GM12878 (cell line): Measurements from ENCODE around the gene MSH5. TPM values are rescaled to one million over a fixed set of nuclear protein-coding genes. Genes with fewer than 3 reads are reported as not detected.

ENCODE experiments used
- ATAC-seq: fragments of 200-7000 bp; cut with Tn5 transposase; 3 replicates; pipeline ENCODE4 v1.9.1; 2020; ENCODE audit warnings: mild to moderate bottlenecking, moderate library complexity
- BruUV-seq: library from RNA; stranded (reverse); fragments of 400-500 nt; replicated peaks from 2 replicates; lab custom pipeline; 2021; lab: Mats Ljungman, UMichigan
- CTCF ChIA-PET: fragments of 300-600 bp; sonication (Branson Sonifier 250); formaldehyde crosslinking; extraction: SDS; loops from one replicate; lab custom pipeline; 2021; ENCODE audit warnings: inconsistent platforms; lab: Yijun Ruan, JAX
- POLR2A ChIA-PET: fragments of 350-600 bp; formaldehyde crosslinking; extraction: SDS; loops from one replicate; lab custom pipeline; 2021; ENCODE audit warnings: inconsistent platforms; lab: Charles Lee
- RAD21 ChIA-PET: fragments of 300-600 bp; sonication (Branson Sonifier 250); formaldehyde crosslinking; loops from one replicate; lab custom pipeline; 2023; ENCODE audit warnings: antibody characterized with exemption; ENCODE audit not compliant: unreplicated experiment; lab: Charles Lee
- SMC1A ChIA-PET: fragments of 300-600 bp; sonication (Branson Sonifier 250); formaldehyde crosslinking; loops from one replicate; lab custom pipeline; 2023; ENCODE audit not compliant: unreplicated experiment, uncharacterized antibody; lab: Charles Lee
- DNase-seq: peaks from one replicate; pipeline ENCODE4 v3.0.0-alpha.2; 2011; ENCODE audit warnings: low read depth, low spot score
- FAIRE-seq: peaks from 3 replicates; lab custom pipeline; 2011; peaks lifted over from hg19 to GRCh38; lab: Jason Lieb, UNC
- H2AFZ ChIP-seq: 2 replicates; pipeline ENCODE4 v1.6.0; 2011; ENCODE audit warnings: low read depth, low read length, control low read depth; ENCODE audit not compliant: control insufficient read depth
- H3K27ac ChIP-seq: 2 replicates; pipeline ENCODE4 v1.5.1; 2011; ENCODE audit warnings: control low read depth; ENCODE audit not compliant: control insufficient read depth, insufficient read depth
- H3K27me3 ChIP-seq, 2 experiments: replicated peaks in 1 of 2; 2 replicates each; pipeline versions ENCODE4 v1.6.0 to v1.6.1; 2011; ENCODE audit warnings: low read length in 1 of 2; ENCODE audit not compliant: control insufficient read depth in 2 of 2, insufficient read depth in 2 of 2
- H3K36me3 ChIP-seq, 2 experiments: 2 replicates each; pipeline ENCODE4 v1.5.1; 2011; ENCODE audit warnings: low read length in 1 of 2; ENCODE audit not compliant: control insufficient read depth in 2 of 2, insufficient read depth in 2 of 2
- H3K4me1 ChIP-seq: 2 replicates; pipeline ENCODE4 v1.6.1; 2011; ENCODE audit warnings: mild to moderate bottlenecking, low read length, moderate library complexity, mixed read lengths; ENCODE audit not compliant: control insufficient read depth, insufficient read depth
- H3K4me2 ChIP-seq: 2 replicates; pipeline ENCODE4 v1.6.0; 2011; ENCODE audit warnings: control low read depth; ENCODE audit not compliant: control insufficient read depth, insufficient read depth
- H3K4me3 ChIP-seq: fragments of 200-600 bp; sonication (generic); 2 replicates; pipeline ENCODE4 v1.5.1; 2016
- H3K79me2 ChIP-seq: 2 replicates; pipeline ENCODE4 v1.6.0; 2011; ENCODE audit warnings: low read length; ENCODE audit not compliant: control insufficient read depth, insufficient read depth
- H3K9ac ChIP-seq: 2 replicates; pipeline ENCODE4 v1.8.0; 2011; ENCODE audit warnings: low read length, control low read depth, mixed read lengths; ENCODE audit not compliant: control insufficient read depth, insufficient read depth
- H3K9me3 ChIP-seq: replicated peaks from 3 replicates; pipeline ENCODE4 v1.5.1; 2011; ENCODE audit warnings: mild to moderate bottlenecking, low read length; ENCODE audit not compliant: control insufficient read depth, insufficient read depth
- H4K20me1 ChIP-seq: 2 replicates; pipeline ENCODE4 v1.6.0; 2011; ENCODE audit not compliant: control insufficient read depth, insufficient read depth
- ATF7 ChIP-seq: fragments of 450-650 bp; IDR thresholded peaks from 2 replicates; pipeline ENCODE4 v1.6.1; 2016; ENCODE audit warnings: low read depth, mild to moderate bottlenecking
- POLR2AphosphoS5 ChIP-seq: IDR thresholded peaks from 2 replicates; pipeline ENCODE4 v1.6.1; 2011; ENCODE audit warnings: mild to moderate bottlenecking, low read length, inconsistent platforms
- RAD51 ChIP-seq: fragments of 450-650 bp; IDR thresholded peaks from 2 replicates; pipeline ENCODE4 v1.6.1; 2016; ENCODE audit warnings: moderate library complexity, mild to moderate bottlenecking, inconsistent platforms
- RCOR1 ChIP-seq: conservative IDR thresholded peaks from 2 replicates; pipeline ENCODE4 v1.6.1; 2012; ENCODE audit warnings: low read depth, low read length, improper control_type of control experiment
- SMAD1 ChIP-seq: fragments of 450-650 bp; IDR thresholded peaks from 2 replicates; pipeline ENCODE4 v1.6.1; 2018; ENCODE audit warnings: mild to moderate bottlenecking, low read depth; ENCODE audit not compliant: partially characterized antibody
- WGBS: methylation state at CpG from one replicate; pipeline ENCODE4 v1.1.6; 2016; ENCODE audit warnings: low lambda C conversion rate; ENCODE audit not compliant: insufficient replicate concordance, insufficient coverage; ENCODE audit errors: missing lambda C conversion rate; 5-methylcytosine and 5-hydroxymethylcytosine counted together
- in situ Hi-C: fragments of 300-500 bp; cut with MboI; formaldehyde crosslinking; loops from 9 replicates; pipeline ENCODE4 v1.14.3; 2018; ENCODE audit warnings: mixed read lengths
- intact Hi-C: fragments of 100-400 bp; cut with micrococcal nuclease; formaldehyde crosslinking; loops from one replicate; pipeline ENCODE4 v1.14.2; 2022; ENCODE audit not compliant: unreplicated experiment
- polyA plus RNA-seq, 11 experiments: library from polyadenylated mRNA; depleted of rRNA in 4 of 11; unstranded in 6 of 11; stranded (reverse) in 5 of 11; fragments of >200 nt; fragmentation: Nextera tagmentation in 4 of 11; fragmentation: Illumina TruSeq in 1 of 11; extraction: Ambion mirVana in 4 of 11; extraction: Trizol in 1 of 11; gene quantifications; 1 replicate in 1 of 11; 2 replicates in 10 of 11; pipeline versions ENCODE4 v1.2.1 to v1.2.3, GENCODE V29; 2011 to 2016; ENCODE audit warnings: inconsistent platforms in 2 of 11, missing spikeins in 2 of 11, low read depth in 1 of 11
- total RNA-seq, 4 experiments: library from RNA; depleted of rRNA in 3 of 4; stranded (reverse); fragments of >200 nt in 3 of 4; fragmentation: Illumina TruSeq in 1 of 4; extraction: Trizol in 1 of 4; gene quantifications; 2 replicates each; pipeline versions ENCODE4 v1.2.1 to v1.2.3, GENCODE V29; 2013 to 2021
- TF ChIP-seq, protein P1 (sequence below): IDR thresholded peaks from 2 replicates; pipeline ENCODE4 v1.6.1; 2012; ENCODE audit warnings: low read depth, low read length, improper control_type of control experiment

The MSH5 gene
- total and polyA plus RNA-seq, 10 of the 15 experiments (the other 5 are each of a cell fraction or from before 2014, with no cell fraction given), result 9.1 to 52.7 (median 30.0) TPM

- 21% methylated on average over 7 of the region's 7 CpGs for WGBS
- H3K9me3 ChIP-seq, result no peaks in the 10 kb centered on the region
- ChIA-PET CTCF (interaction anchor here (0.6 to 1.3 kb wide), 4 partner anchors 32 to 103 kb away, joined by 3 to 4 read pairs (median 4); no protein-coding TSS in a partner anchor), RAD21 (interaction anchor here (1.4 kb wide), 1 partner anchor 29 kb away, joined by 4 read pairs; no protein-coding TSS in a partner anchor), SMC1A (interaction anchor here (0.7 to 3.1 kb wide), 5 partner anchors 11 to 428 kb away, joined by 3 to 18 read pairs (median 3); partner anchors contain the start of genes CLIC1 and DDX39B), POLR2A (interaction anchor here (1.4 to 3.2 kb wide), 6 partner anchors 36 to 196 kb away, joined by 3 to 23 read pairs (median 8); partner anchors contain the start of genes CLIC1, DDX39B, EHMT2 and GPANK1)
- FAIRE-seq (no peak), ATAC-seq (no peak), DNase-seq (no peak)
- H2AFZ ChIP-seq, result peak overlapping the region; percentile 57; the same call in 1 of the 2 replicates
- H4K20me1 ChIP-seq, result no peaks in the 10 kb centered on the region
- intact Hi-C loops, result loop anchor here (2.0 kb wide), 1 partner anchor 37 kb away; no protein-coding TSS in a partner anchor
- peaks cover 9% of the 10 kb centered on the region; the same call in 1 of the 2 replicates for H3K4me1 ChIP-seq
- no peaks in the 10 kb centered on the region for H3K27me3 ChIP-seq
- H3K79me2 ChIP-seq, result peaks cover 17% of the 10 kb centered on the region
- peak overlapping the region; percentile 69 for H3K9ac ChIP-seq
- peaks cover 0 to 5% of the 10 kb centered on the region in 2 experiments; a peak in 2 of 4 replicates for H3K36me3 ChIP-seq
- H3K27ac ChIP-seq, result peak overlapping the region; percentile 91
- peak overlapping the region; percentile 96 for H3K4me3 ChIP-seq
- in situ Hi-C loops, result no loop called here
- no TSS peak for BruUV-seq
- no peak for TF ChIP-seq POLR2AphosphoS5
- TF ChIP-seq, protein P1, sequence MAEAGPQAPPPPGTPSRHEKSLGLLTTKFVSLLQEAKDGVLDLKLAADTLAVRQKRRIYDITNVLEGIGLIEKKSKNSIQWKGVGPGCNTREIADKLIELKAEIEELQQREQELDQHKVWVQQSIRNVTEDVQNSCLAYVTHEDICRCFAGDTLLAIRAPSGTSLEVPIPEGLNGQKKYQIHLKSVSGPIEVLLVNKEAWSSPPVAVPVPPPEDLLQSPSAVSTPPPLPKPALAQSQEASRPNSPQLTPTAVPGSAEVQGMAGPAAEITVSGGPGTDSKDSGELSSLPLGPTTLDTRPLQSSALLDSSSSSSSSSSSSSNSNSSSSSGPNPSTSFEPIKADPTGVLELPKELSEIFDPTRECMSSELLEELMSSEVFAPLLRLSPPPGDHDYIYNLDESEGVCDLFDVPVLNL, result no peak
- TF ChIP-seq RCOR1, result no peak
- TF ChIP-seq SMAD1, result no peak
- TF ChIP-seq RAD51, result no peak
- no peak for TF ChIP-seq ATF7
- peak overlapping the region; percentile 81 for H3K4me2 ChIP-seq
Observed at GRCh38 chr6:31701666-31702404, 38.0 kb upstream of the MSH5 start.
